ENCODE measurements around the gene SLC10A7. TPM values are rescaled to one million over a fixed set of nuclear protein-coding genes. Genes with fewer than 3 reads are reported as not detected.

The SLC10A7 gene
- total RNA-seq, 1 experiment from 2014 or later: 23.3 TPM

DNA sequence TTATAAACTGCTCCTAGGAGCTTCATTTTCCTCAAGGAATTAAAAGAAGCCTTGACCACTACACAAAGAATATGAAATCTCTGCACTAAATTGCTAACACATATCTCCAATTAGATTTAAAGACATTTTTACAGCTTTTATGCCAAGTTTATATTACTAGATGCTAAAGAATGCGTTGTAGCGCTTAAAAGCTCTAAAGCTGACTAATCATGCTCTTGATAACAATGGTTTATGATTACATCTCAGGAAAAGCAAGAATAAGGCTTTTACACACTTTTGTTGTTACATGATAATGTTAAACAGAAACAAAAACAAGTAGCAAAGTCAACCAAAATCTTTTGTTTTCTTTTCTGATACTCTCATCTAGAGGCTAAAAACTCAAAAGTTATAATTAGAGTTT is 44.7 kb downstream of the SLC10A7 start:
- Histone ChIP-seq H3K4me1 (no peaks in the 10 kb centered on the region), H3K27me3 (no peaks in the 10 kb centered on the region), H3K27ac (no peak overlapping the region), H3K36me3 (no peaks in the 10 kb centered on the region), H3K9me3 (replicated peaks) (no peaks in the 10 kb centered on the region), H3K4me3 (no peak overlapping the region)
- no peak for DNase-seq

DNA sequence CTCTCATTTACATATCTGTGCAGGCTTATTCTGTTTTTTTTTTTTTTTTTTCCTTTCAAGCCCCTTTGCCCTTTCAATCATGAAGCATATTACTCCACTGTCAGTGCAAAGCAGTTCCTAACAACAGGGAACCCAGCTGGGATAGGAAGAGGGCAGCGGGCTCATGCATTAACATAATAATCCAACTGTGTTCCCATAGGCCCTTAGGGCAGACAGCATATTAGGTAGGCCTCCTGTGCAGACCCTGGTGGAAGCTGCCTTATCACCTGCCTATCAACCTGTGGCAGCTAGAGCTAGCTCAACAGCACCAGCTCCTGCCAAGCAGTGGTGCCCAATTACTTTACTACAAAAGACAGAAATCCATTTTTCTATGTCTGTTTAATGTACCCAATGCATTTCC is 49.3 kb downstream of the SLC10A7 start:
- no peaks in the 10 kb centered on the region for H3K36me3 ChIP-seq
- no peak overlapping the region for H3K27ac ChIP-seq
- no peak for DNase-seq
- H3K4me3 ChIP-seq: no peak overlapping the region
- no peaks in the 10 kb centered on the region for H3K9me3 ChIP-seq (replicated peaks)
- H3K27me3 ChIP-seq: no peaks in the 10 kb centered on the region
- peaks cover 6% of the 10 kb centered on the region; the same call in 1 of the 2 replicates for H3K4me1 ChIP-seq

DNA sequence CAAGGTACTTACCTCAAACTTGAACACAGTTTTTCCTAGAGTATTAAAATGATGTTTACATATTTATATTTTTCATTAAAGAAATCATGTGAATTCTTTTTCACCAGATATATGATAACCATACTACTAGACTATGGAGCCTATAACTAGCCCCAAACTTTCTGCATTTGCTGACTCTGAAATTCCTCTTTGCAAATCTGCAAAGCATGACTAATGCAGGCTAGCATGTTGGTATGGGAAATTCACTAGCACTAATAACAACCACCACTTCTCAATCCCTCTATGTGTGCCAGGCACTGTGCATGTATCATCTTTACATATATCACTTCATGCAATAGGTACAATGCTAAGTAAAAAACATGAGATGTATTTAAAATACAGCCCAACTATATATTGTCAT is 51.1 kb downstream of the SLC10A7 start:
- H3K9me3 ChIP-seq (replicated peaks): no peaks in the 10 kb centered on the region
- H3K4me1 ChIP-seq: peaks cover 6% of the 10 kb centered on the region
- no peak overlapping the region for H3K4me3 ChIP-seq
- H3K27ac ChIP-seq: no peak overlapping the region
- no peaks in the 10 kb centered on the region for H3K27me3 ChIP-seq
- no peaks in the 10 kb centered on the region for H3K36me3 ChIP-seq
- DNase-seq: no peak

DNA sequence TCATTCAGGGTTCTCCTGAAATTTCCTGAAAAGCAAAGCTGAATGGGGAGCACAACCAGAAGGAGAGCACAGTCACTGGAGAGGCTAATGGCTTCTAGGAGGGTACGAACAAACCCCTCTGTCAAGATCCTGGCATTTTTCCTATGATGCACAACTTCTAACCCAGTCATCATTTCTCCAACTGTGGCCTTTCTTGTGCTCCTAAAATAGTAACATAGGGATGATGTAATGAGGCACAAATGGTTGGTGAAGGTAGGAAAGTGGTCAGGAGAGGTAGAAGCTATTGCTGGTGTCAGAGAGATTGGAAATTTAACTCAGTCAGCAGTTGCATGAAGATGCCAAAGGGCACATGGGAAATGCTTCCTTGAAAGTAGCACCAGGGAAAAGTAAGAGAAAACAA is 52.7 kb downstream of the SLC10A7 start:
- peaks cover 13% of the 10 kb centered on the region for H3K4me1 ChIP-seq
- H3K27me3 ChIP-seq: no peaks in the 10 kb centered on the region
- H3K9me3 ChIP-seq (replicated peaks): no peaks in the 10 kb centered on the region
- DNase-seq: no peak
- no peak overlapping the region for H3K27ac ChIP-seq
- no peak overlapping the region for H3K4me3 ChIP-seq
- H3K36me3 ChIP-seq: no peaks in the 10 kb centered on the region

DNA sequence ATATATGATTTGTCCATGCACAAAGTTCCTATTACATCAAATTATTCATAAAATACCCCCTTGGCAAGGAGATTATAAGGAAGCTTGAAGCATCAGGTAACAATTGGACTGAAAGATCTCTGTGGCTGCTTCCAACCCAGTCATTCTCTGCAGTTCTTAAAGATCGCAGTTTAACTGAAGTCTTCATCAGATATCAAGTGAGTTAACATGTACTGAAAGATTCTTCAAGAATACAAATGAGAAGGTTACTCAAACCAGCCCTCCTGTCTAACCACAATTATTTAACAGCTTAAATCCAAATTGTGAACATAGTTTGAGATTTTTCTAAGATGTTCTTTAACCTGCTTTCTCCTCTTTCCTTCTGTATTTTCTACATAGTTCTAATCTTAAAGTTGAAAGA is 56.1 kb downstream of the SLC10A7 start:
- H3K4me3 ChIP-seq: no peak overlapping the region
- no peaks in the 10 kb centered on the region for H3K36me3 ChIP-seq
- no peaks in the 10 kb centered on the region for H3K9me3 ChIP-seq (replicated peaks)
- no peak for DNase-seq
- H3K4me1 ChIP-seq: peaks cover 11% of the 10 kb centered on the region
- H3K27me3 ChIP-seq: no peaks in the 10 kb centered on the region
- peak overlapping the region; percentile 42; the same call in 1 of the 2 replicates for H3K27ac ChIP-seq

DNA sequence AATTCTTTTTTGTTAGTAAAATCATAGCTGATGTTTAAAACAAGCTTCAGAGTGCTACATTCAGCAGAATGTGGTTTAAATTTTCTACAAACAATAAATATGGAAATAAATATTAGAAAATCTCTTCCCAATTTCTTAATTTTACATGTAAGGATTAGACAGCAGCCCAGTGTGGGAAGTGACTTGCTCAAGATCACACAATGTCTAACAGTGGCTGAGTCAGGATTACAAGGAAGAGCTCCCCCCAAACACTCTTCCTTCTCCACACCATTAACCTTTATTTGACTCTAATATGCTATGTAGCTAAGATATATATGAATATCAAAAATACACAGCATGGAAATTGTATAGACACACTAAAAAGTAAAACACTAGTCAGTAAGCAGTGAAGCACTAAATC is 59.5 kb downstream of the SLC10A7 start:
- Histone ChIP-seq H3K27ac (no peak overlapping the region), H3K36me3 (no peaks in the 10 kb centered on the region), H3K4me3 (no peak overlapping the region), H3K27me3 (no peaks in the 10 kb centered on the region), H3K9me3 (replicated peaks) (no peaks in the 10 kb centered on the region), H3K4me1 (peaks cover 7% of the 10 kb centered on the region)
- no peak for DNase-seq

DNA sequence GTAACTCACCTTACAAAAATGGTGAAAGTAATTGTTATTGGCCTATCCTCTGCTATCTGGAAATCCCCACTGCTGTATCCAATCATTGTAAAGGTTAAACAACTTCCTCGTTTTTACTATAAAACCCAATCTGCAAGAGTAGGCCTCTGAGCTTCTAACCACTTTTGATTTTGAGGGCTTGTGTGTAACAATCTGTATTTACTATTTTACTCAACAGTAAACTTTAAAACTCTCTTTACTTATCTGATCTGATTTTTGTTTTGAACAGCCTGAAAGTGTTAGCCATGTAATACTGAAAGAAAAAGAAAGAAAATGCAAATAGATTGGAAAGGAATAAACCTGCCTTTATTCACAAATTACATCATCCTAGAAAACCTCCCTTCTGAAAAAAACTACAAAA is 63.1 kb downstream of the SLC10A7 start:
- no peak overlapping the region for H3K4me3 ChIP-seq
- no peaks in the 10 kb centered on the region for H3K36me3 ChIP-seq
- no peaks in the 10 kb centered on the region for H3K27me3 ChIP-seq

DNA sequence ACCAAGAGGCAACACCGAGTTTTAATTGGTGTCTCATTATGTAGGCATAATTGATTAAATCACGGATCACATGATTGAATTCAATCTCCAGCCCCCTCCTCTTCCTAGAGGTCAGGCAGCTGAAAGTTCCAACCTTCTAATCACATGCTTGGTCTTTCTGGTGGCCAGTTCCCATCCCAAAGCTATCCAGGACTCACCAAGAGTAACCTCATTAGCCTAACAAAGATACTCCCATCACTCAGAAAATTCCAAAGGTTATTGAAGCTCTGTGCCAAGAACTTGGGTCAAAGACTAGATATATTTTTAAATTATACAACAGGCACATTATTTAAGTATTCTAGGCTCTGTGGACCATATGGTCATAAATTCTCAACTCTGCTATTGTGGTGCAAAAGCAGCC is 65.1 kb downstream of the SLC10A7 start:
- Histone ChIP-seq H3K4me3 (no peak overlapping the region), H3K27me3 (no peaks in the 10 kb centered on the region), H3K36me3 (no peaks in the 10 kb centered on the region), H3K4me1 (no peaks in the 10 kb centered on the region), H3K27ac (no peak overlapping the region), H3K9me3 (replicated peaks) (no peaks in the 10 kb centered on the region)
- no peak for DNase-seq

More for the DNA sequence above, 63.1 kb downstream of the SLC10A7 start:
- no peak for DNase-seq
- H3K4me1 ChIP-seq: no peaks in the 10 kb centered on the region
- H3K27ac ChIP-seq: no peak overlapping the region
- no peaks in the 10 kb centered on the region for H3K9me3 ChIP-seq (replicated peaks)

DNA sequence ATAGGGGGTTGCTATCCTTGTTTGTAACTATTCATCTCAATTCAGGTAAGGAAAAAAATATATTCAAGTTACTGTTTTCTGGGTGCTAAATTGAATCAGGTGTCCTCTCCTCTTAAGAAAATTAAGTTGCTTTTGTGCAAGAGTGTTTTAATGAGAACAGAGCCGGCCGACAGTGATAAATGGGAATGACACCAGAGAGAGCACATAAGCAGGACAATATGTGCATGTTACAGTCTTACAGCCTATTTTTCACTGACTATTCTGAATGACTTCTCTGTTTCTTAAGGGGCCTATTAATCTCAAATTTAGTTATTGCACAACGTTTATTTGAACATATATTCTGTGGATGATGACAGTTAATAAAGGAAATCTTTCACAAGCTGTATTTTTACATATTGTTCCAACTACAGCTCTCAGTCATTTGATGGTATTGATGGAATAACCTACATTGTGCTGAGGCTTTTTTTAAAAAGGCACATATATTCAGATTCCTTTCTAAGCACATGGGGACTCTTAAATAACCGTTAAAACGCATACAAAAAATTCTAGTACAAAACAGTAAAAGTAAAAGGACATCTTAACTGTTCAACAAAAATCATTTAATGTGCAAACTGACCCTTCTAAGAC is 68.4 kb downstream of the SLC10A7 start:
- Histone ChIP-seq H3K4me3 (no peak overlapping the region), H3K4me1 (no peaks in the 10 kb centered on the region), H3K9me3 (replicated peaks) (no peaks in the 10 kb centered on the region), H3K36me3 (no peaks in the 10 kb centered on the region), H3K27me3 (no peaks in the 10 kb centered on the region), H3K27ac (no peak overlapping the region)
- no peak for DNase-seq

DNA sequence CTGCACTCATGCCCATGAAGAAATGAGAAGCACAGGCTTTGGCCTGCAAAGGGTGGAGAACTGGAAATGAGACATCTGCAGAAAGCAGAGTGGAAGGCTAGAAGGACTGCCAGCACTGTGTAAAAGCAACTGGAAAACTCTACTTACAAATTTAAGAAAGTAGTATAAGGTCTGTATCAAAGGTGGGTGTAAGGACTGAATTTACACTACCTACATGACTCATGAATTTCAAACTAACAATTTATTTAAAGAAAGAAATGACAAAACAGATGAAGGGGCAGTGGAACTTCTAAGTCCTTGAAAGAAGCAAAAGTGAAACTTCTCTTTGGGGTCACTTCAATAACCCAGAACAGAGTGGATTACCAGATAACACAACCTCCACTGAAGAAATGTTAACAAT is 71.2 kb downstream of the SLC10A7 start:
- Histone ChIP-seq H3K27ac (no peak overlapping the region), H3K27me3 (no peaks in the 10 kb centered on the region), H3K4me3 (no peak overlapping the region), H3K4me1 (no peaks in the 10 kb centered on the region), H3K9me3 (replicated peaks) (no peaks in the 10 kb centered on the region), H3K36me3 (no peaks in the 10 kb centered on the region)
- no peak for DNase-seq

DNA sequence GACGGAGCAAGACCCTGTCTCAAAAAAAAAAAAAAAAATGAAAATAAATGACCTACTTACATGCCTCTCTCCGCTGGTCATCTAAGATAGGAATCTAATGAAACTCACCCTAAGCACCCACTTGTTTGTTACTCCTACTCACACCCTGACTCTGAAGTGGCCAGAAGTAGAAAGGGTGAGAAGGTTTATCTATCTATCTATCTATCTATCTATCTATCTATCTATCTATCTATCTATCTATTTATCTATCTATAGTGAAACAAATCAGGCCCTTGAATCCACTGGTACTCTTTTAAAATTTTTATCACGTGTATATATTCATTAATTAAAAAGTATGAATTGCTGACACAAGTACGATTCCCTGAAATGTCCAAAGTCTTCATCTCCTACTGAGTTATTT is 75.2 kb downstream of the SLC10A7 start:
- H3K4me1 ChIP-seq: no peaks in the 10 kb centered on the region
- H3K27me3 ChIP-seq: no peaks in the 10 kb centered on the region

DNA sequence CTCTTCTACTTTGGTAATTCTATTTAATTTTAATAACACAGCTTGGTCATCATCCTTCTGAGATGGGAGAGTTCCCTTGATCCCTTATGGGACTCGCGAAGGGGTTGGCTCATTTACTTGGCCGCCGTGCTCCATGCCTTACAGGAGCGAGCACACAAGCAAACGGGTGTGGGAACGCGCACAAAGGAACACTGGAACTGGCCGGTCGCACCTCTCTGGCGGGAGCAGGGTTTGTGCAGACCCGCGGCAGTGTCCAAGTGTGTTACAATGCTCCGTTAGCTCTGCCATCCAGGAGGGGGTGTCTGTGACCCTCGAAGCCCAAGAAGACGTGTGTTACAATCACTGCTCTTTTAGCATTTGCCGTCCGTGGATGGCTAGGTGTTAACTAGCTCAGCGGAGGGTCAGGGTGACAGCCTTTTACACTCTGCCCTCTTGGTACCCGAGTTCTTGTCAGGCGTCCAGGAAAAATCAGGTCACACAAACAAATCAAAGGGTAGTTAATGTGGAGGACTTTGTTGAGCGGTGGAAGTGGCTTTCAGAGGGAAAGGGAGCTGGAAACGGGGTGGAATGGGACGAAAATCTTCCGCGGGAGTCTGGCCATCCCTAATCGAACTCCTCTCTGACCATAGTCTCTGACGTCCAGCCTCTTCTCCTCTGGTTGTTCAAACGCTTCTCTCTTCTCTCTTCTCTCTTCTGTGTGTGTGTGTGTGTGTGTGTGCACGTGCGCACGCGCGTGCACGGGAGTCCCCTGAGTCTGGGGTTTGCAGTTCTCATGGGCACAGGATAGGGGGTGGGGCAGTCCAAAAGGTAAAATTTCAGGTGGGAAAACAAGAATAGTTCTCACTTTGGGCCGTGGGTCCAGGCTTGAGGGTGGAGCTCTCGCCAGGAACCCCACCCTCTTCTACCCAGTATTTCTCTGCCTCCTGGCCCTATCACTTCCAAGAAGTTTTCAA is 76.3 kb downstream of the SLC10A7 start:
- no peak overlapping the region for H3K4me3 ChIP-seq
- DNase-seq: no peak

More for the DNA sequence above, 75.2 kb downstream of the SLC10A7 start:
- no peak for DNase-seq
- Histone ChIP-seq H3K36me3 (no peaks in the 10 kb centered on the region), H3K9me3 (replicated peaks) (no peaks in the 10 kb centered on the region), H3K4me3 (no peak overlapping the region), H3K27ac (no peak overlapping the region)

DNA sequence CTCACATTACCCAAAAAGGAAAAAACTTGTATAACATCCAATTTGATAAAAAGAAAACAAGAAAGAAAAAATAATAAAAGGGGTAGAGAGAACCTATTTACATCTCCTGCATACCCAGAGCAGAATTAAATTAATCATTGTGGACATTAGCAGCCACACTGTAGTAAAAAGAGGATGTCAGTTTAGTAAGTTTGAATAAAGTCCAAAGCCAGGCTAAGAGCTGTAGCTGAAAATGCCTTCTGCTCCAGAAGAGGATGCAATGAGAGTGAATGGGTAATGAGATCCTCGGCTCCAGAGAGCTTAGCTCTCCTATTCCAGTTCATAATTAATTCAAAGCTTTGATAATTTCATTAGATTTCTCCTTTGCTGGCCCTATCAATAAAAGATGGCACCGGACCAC is 78.2 kb downstream of the SLC10A7 start:
- H3K36me3 ChIP-seq: no peaks in the 10 kb centered on the region
- no peak overlapping the region for H3K27ac ChIP-seq
- H3K27me3 ChIP-seq: no peaks in the 10 kb centered on the region
- no peak for DNase-seq
- H3K9me3 ChIP-seq (replicated peaks): no peaks in the 10 kb centered on the region
- H3K4me1 ChIP-seq: no peaks in the 10 kb centered on the region; the same call in 1 of the 2 replicates
- no peak overlapping the region for H3K4me3 ChIP-seq

More for the DNA sequence above, 76.3 kb downstream of the SLC10A7 start:
- Histone ChIP-seq H3K36me3 (no peaks in the 10 kb centered on the region), H3K27me3 (no peaks in the 10 kb centered on the region), H3K9me3 (replicated peaks) (no peaks in the 10 kb centered on the region), H3K27ac (no peak overlapping the region), H3K4me1 (no peaks in the 10 kb centered on the region)

DNA sequence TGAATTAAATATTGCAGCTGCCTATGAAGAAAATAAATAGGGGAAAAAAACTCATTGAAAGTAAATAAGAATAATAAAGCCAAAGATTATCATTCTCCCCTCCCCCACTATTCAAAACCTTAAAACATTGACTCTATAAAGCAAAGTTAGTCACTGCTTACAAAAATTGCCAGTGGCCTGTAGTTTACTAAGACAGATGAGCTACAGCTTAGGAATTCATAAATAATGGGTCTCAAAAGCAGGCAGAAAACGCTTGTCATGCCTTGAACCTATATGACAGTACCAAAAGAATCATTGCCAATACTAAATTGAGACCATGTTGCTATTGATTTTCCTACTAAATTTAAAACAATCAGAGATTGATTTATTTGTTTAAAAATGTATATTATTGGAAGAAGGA is 78.9 kb downstream of the SLC10A7 start:
- no peak for DNase-seq
- H3K36me3 ChIP-seq: no peaks in the 10 kb centered on the region
- no peaks in the 10 kb centered on the region for H3K27me3 ChIP-seq
- no peaks in the 10 kb centered on the region; the same call in 1 of the 2 replicates for H3K4me1 ChIP-seq
- H3K9me3 ChIP-seq (replicated peaks): no peaks in the 10 kb centered on the region
- no peak overlapping the region for H3K4me3 ChIP-seq
- no peak overlapping the region for H3K27ac ChIP-seq

DNA sequence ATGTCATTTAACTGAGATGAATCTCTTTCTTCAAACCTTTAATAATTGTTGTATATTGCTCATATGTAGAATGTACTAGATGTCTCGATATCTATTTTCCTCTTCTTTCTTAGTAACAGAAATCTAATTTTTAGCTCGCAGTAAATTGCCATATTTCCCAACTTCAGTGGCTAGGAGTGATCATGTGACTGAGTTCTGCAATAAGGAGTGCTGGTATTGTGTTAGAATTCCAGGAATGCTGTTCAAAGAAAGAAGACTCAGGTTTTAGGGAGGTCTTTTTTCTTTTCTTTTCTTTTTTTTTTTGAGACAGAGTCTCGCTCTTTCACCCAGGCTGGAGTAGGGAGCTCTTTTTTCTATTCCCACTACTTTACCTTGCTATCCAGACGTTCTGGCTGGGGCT is 81.7 kb downstream of the SLC10A7 start:
- Histone ChIP-seq H3K36me3 (no peaks in the 10 kb centered on the region), H3K27ac (no peak overlapping the region), H3K27me3 (no peaks in the 10 kb centered on the region), H3K9me3 (replicated peaks) (no peaks in the 10 kb centered on the region), H3K4me3 (no peak overlapping the region), H3K4me1 (peaks cover 21% of the 10 kb centered on the region)
- no peak for DNase-seq

Data from SJCRH30 (cell line).